GM12878 (cell line): Measurements from ENCODE around the gene SCGN. TPM values are rescaled to one million over a fixed set of nuclear protein-coding genes. Genes with fewer than 3 reads are reported as not detected.

Source experiments
- ATAC-seq: fragments of 200-7000 bp; cut with Tn5 transposase; 3 replicates; pipeline ENCODE4 v1.9.1; 2020; ENCODE audit warnings: mild to moderate bottlenecking, moderate library complexity
- BruUV-seq: library from RNA; stranded (reverse); fragments of 400-500 nt; replicated peaks from 2 replicates; lab custom pipeline; 2021; lab: Mats Ljungman, UMichigan
- CTCF ChIA-PET: fragments of 300-600 bp; sonication (Branson Sonifier 250); formaldehyde crosslinking; extraction: SDS; loops from one replicate; lab custom pipeline; 2021; ENCODE audit warnings: inconsistent platforms; lab: Yijun Ruan, JAX
- POLR2A ChIA-PET: fragments of 350-600 bp; formaldehyde crosslinking; extraction: SDS; loops from one replicate; lab custom pipeline; 2021; ENCODE audit warnings: inconsistent platforms; lab: Charles Lee
- RAD21 ChIA-PET: fragments of 300-600 bp; sonication (Branson Sonifier 250); formaldehyde crosslinking; loops from one replicate; lab custom pipeline; 2023; ENCODE audit warnings: antibody characterized with exemption; ENCODE audit not compliant: unreplicated experiment; lab: Charles Lee
- SMC1A ChIA-PET: fragments of 300-600 bp; sonication (Branson Sonifier 250); formaldehyde crosslinking; loops from one replicate; lab custom pipeline; 2023; ENCODE audit not compliant: unreplicated experiment, uncharacterized antibody; lab: Charles Lee
- DNase-seq: peaks from one replicate; pipeline ENCODE4 v3.0.0-alpha.2; 2011; ENCODE audit warnings: low read depth, low spot score
- FAIRE-seq: peaks from 3 replicates; lab custom pipeline; 2011; peaks lifted over from hg19 to GRCh38; lab: Jason Lieb, UNC
- H2AFZ ChIP-seq: 2 replicates; pipeline ENCODE4 v1.6.0; 2011; ENCODE audit warnings: low read depth, low read length, control low read depth; ENCODE audit not compliant: control insufficient read depth
- H3K27ac ChIP-seq: 2 replicates; pipeline ENCODE4 v1.5.1; 2011; ENCODE audit warnings: control low read depth; ENCODE audit not compliant: control insufficient read depth, insufficient read depth
- H3K27me3 ChIP-seq, 2 experiments: replicated peaks in 1 of 2; 2 replicates each; pipeline versions ENCODE4 v1.6.0 to v1.6.1; 2011; ENCODE audit warnings: low read length in 1 of 2; ENCODE audit not compliant: control insufficient read depth in 2 of 2, insufficient read depth in 2 of 2
- H3K36me3 ChIP-seq, 2 experiments: 2 replicates each; pipeline ENCODE4 v1.5.1; 2011; ENCODE audit warnings: low read length in 1 of 2; ENCODE audit not compliant: control insufficient read depth in 2 of 2, insufficient read depth in 2 of 2
- H3K4me1 ChIP-seq: 2 replicates; pipeline ENCODE4 v1.6.1; 2011; ENCODE audit warnings: mild to moderate bottlenecking, low read length, moderate library complexity, mixed read lengths; ENCODE audit not compliant: control insufficient read depth, insufficient read depth
- H3K4me2 ChIP-seq: 2 replicates; pipeline ENCODE4 v1.6.0; 2011; ENCODE audit warnings: control low read depth; ENCODE audit not compliant: control insufficient read depth, insufficient read depth
- H3K4me3 ChIP-seq: fragments of 200-600 bp; sonication (generic); 2 replicates; pipeline ENCODE4 v1.5.1; 2016
- H3K79me2 ChIP-seq: 2 replicates; pipeline ENCODE4 v1.6.0; 2011; ENCODE audit warnings: low read length; ENCODE audit not compliant: control insufficient read depth, insufficient read depth
- H3K9ac ChIP-seq: 2 replicates; pipeline ENCODE4 v1.8.0; 2011; ENCODE audit warnings: low read length, control low read depth, mixed read lengths; ENCODE audit not compliant: control insufficient read depth, insufficient read depth
- H3K9me3 ChIP-seq: replicated peaks from 3 replicates; pipeline ENCODE4 v1.5.1; 2011; ENCODE audit warnings: mild to moderate bottlenecking, low read length; ENCODE audit not compliant: control insufficient read depth, insufficient read depth
- H4K20me1 ChIP-seq: 2 replicates; pipeline ENCODE4 v1.6.0; 2011; ENCODE audit not compliant: control insufficient read depth, insufficient read depth
- CBX5 ChIP-seq: sonication (generic); IDR thresholded peaks from 2 replicates; pipeline ENCODE4 v1.6.1; 2016; ENCODE audit warnings: low read depth, moderate library complexity, mild to moderate bottlenecking, inconsistent platforms
- CEBPB ChIP-seq, 2 experiments: fragments of 150-350 bp in 1 of 2; IDR thresholded peaks; 2 replicates each; pipeline ENCODE4 v1.6.1; 2012 to 2014; ENCODE audit warnings: low read depth in 2 of 2, low read length in 2 of 2, borderline replicate concordance in 1 of 2, inconsistent platforms in 1 of 2
- EP300 ChIP-seq, 2 experiments: fragments of 150-350 bp in 1 of 2; IDR thresholded peaks; 2 replicates each; pipeline ENCODE4 v1.6.1; 2011 to 2012; ENCODE audit warnings: low read depth in 2 of 2, low read length in 2 of 2, borderline replicate concordance in 1 of 2, improper control_type of control experiment in 1 of 2, inconsistent platforms in 1 of 2; ENCODE audit not compliant: control insufficient read depth in 1 of 2
- SIX5 ChIP-seq: IDR thresholded peaks from 2 replicates; pipeline ENCODE4 v1.6.1; 2011; ENCODE audit warnings: mild to moderate bottlenecking, low read depth, low read length, moderate library complexity; ENCODE audit not compliant: severe bottlenecking
- SRF ChIP-seq, 2 experiments: IDR thresholded peaks; 2 replicates each; pipeline ENCODE4 v1.6.1; 2011; ENCODE audit warnings: low read depth in 2 of 2, low read length in 2 of 2, mild to moderate bottlenecking in 1 of 2, moderate library complexity in 1 of 2
- WGBS: methylation state at CpG from one replicate; pipeline ENCODE4 v1.1.6; 2016; ENCODE audit warnings: low lambda C conversion rate; ENCODE audit not compliant: insufficient replicate concordance, insufficient coverage; ENCODE audit errors: missing lambda C conversion rate; 5-methylcytosine and 5-hydroxymethylcytosine counted together
- in situ Hi-C: fragments of 300-500 bp; cut with MboI; formaldehyde crosslinking; loops from 9 replicates; pipeline ENCODE4 v1.14.3; 2018; ENCODE audit warnings: mixed read lengths
- intact Hi-C: fragments of 100-400 bp; cut with micrococcal nuclease; formaldehyde crosslinking; loops from one replicate; pipeline ENCODE4 v1.14.2; 2022; ENCODE audit not compliant: unreplicated experiment
- polyA plus RNA-seq, 11 experiments: library from polyadenylated mRNA; depleted of rRNA in 4 of 11; unstranded in 6 of 11; stranded (reverse) in 5 of 11; fragments of >200 nt; fragmentation: Nextera tagmentation in 4 of 11; fragmentation: Illumina TruSeq in 1 of 11; extraction: Ambion mirVana in 4 of 11; extraction: Trizol in 1 of 11; gene quantifications; 1 replicate in 1 of 11; 2 replicates in 10 of 11; pipeline versions ENCODE4 v1.2.1 to v1.2.3, GENCODE V29; 2011 to 2016; ENCODE audit warnings: inconsistent platforms in 2 of 11, missing spikeins in 2 of 11, low read depth in 1 of 11
- total RNA-seq, 4 experiments: library from RNA; depleted of rRNA in 3 of 4; stranded (reverse); fragments of >200 nt in 3 of 4; fragmentation: Illumina TruSeq in 1 of 4; extraction: Trizol in 1 of 4; gene quantifications; 2 replicates each; pipeline versions ENCODE4 v1.2.1 to v1.2.3, GENCODE V29; 2013 to 2021
- TF ChIP-seq, protein P1 (sequence below): IDR thresholded peaks from 2 replicates; pipeline ENCODE4 v1.6.1; 2011; ENCODE audit warnings: borderline replicate concordance, low read depth, mild to moderate bottlenecking, moderate library complexity, low read length; ENCODE audit not compliant: insufficient read depth, poor library complexity, severe bottlenecking
- TF ChIP-seq, protein P2 (sequence below): fragments of 450-650 bp; IDR thresholded peaks from 2 replicates; pipeline ENCODE4 v1.6.1; 2017; ENCODE audit warnings: mild to moderate bottlenecking, low read depth, inconsistent platforms; ENCODE audit not compliant: poor library complexity, severe bottlenecking
- TF ChIP-seq, protein P3 (sequence below): IDR thresholded peaks from 2 replicates; pipeline ENCODE4 v1.6.1; 2011; ENCODE audit warnings: low read depth, low read length, improper control_type of control experiment, borderline replicate concordance

Gene SCGN
- total and polyA plus RNA-seq, 10 of the 15 experiments (the other 5 are each of a cell fraction or from before 2014, with no cell fraction given), result not detected

GRCh38 chr6:25706314-25707014 lies 54.4 kb downstream of the SCGN start:
- FAIRE-seq (no peak), DNase-seq (no peak), ATAC-seq (no peak)
- no peaks in the 10 kb centered on the region; a peak in 1 of 4 replicates for H3K27me3 ChIP-seq
- CTCF ChIA-PET, result interaction anchor here (1.3 to 2.0 kb wide), 3 partner anchors 12 to 297 kb away, joined by 3 to 8 read pairs (median 6); no protein-coding TSS in a partner anchor
- no peaks in the 10 kb centered on the region for H3K9me3 ChIP-seq
- SMC1A ChIA-PET, result no interaction called here
- no peaks in the 10 kb centered on the region for H4K20me1 ChIP-seq
- in situ Hi-C loops, result no loop called here
- no peak for TF ChIP-seq CBX5
- no peak overlapping the region for H2AFZ ChIP-seq
- RAD21 ChIA-PET, result no interaction called here
- H3K36me3 ChIP-seq, result no peaks in the 10 kb centered on the region
- H3K79me2 ChIP-seq, result no peaks in the 10 kb centered on the region
- no TSS peak for BruUV-seq
- H3K9ac ChIP-seq, result no peak overlapping the region
- no peak overlapping the region for H3K4me3 ChIP-seq
- H3K4me1 ChIP-seq, result no peaks in the 10 kb centered on the region
- no peak overlapping the region for H3K27ac ChIP-seq
- no peak overlapping the region for H3K4me2 ChIP-seq
- POLR2A ChIA-PET, result no interaction called here
- intact Hi-C loops, result no loop called here
- 37% methylated on average over 6 of the region's 6 CpGs for WGBS

GRCh38 chr6:25709761-25710160 lies 57.7 kb downstream of the SCGN start:
- FAIRE-seq (no peak), ATAC-seq (no peak)

More at GRCh38 chr6:25709761-25710160, 57.7 kb downstream of the SCGN start:
- no TSS peak for BruUV-seq
- no peaks in the 10 kb centered on the region for H3K9me3 ChIP-seq
- H4K20me1 ChIP-seq, result no peaks in the 10 kb centered on the region
- H3K4me3 ChIP-seq, result no peak overlapping the region
- no peak overlapping the region for H3K9ac ChIP-seq
- SMC1A ChIA-PET, result no interaction called here
- POLR2A ChIA-PET, result no interaction called here
- no peak overlapping the region for H2AFZ ChIP-seq
- H3K4me1 ChIP-seq, result no peaks in the 10 kb centered on the region
- WGBS, result 70% methylated on average over 10 of the region's 10 CpGs
- TF ChIP-seq SIX5, result no peak
- TF ChIP-seq, protein P1, sequence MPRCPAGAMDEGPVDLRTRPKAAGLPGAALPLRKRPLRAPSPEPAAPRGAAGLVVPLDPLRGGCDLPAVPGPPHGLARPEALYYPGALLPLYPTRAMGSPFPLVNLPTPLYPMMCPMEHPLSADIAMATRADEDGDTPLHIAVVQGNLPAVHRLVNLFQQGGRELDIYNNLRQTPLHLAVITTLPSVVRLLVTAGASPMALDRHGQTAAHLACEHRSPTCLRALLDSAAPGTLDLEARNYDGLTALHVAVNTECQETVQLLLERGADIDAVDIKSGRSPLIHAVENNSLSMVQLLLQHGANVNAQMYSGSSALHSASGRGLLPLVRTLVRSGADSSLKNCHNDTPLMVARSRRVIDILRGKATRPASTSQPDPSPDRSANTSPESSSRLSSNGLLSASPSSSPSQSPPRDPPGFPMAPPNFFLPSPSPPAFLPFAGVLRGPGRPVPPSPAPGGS, result no peak
- TF ChIP-seq EP300 (IDR thresholded peaks at IDR 0.05; ENCODE audit: borderline replicate concordance in 1 of 2, control insufficient read depth in 1 of 2, low read depth in 2 of 2, low read length in 2 of 2), result no peak
- TF ChIP-seq, protein P2, sequence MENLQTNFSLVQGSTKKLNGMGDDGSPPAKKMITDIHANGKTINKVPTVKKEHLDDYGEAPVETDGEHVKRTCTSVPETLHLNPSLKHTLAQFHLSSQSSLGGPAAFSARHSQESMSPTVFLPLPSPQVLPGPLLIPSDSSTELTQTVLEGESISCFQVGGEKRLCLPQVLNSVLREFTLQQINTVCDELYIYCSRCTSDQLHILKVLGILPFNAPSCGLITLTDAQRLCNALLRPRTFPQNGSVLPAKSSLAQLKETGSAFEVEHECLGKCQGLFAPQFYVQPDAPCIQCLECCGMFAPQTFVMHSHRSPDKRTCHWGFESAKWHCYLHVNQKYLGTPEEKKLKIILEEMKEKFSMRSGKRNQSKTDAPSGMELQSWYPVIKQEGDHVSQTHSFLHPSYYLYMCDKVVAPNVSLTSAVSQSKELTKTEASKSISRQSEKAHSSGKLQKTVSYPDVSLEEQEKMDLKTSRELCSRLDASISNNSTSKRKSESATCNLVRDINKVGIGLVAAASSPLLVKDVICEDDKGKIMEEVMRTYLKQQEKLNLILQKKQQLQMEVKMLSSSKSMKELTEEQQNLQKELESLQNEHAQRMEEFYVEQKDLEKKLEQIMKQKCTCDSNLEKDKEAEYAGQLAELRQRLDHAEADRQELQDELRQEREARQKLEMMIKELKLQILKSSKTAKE, result no peak
- no peak for TF ChIP-seq SRF (IDR thresholded peaks at IDR 0.05; ENCODE audit: low read depth in 2 of 2, low read length in 2 of 2)
- TF ChIP-seq, protein P3, sequence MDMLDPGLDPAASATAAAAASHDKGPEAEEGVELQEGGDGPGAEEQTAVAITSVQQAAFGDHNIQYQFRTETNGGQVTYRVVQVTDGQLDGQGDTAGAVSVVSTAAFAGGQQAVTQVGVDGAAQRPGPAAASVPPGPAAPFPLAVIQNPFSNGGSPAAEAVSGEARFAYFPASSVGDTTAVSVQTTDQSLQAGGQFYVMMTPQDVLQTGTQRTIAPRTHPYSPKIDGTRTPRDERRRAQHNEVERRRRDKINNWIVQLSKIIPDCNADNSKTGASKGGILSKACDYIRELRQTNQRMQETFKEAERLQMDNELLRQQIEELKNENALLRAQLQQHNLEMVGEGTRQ, result no peak
- TF ChIP-seq CEBPB (IDR thresholded peaks at IDR 0.05; ENCODE audit: borderline replicate concordance in 1 of 2, low read depth in 2 of 2, low read length in 2 of 2), result no peak
- H3K27me3 ChIP-seq, result no peaks in the 10 kb centered on the region
- in situ Hi-C loops, result loop anchor here (10.0 kb wide), 1 partner anchor 485 kb away; no protein-coding TSS in a partner anchor
- H3K79me2 ChIP-seq, result no peaks in the 10 kb centered on the region
- CTCF ChIA-PET, result interaction anchor here (1.9 kb wide), 1 partner anchor 8 kb away, joined by 11 read pairs; no protein-coding TSS in a partner anchor
- H3K4me2 ChIP-seq, result no peak overlapping the region
- no peaks in the 10 kb centered on the region for H3K36me3 ChIP-seq
- DNase-seq, result no peak
- intact Hi-C loops, result no loop called here
- RAD21 ChIA-PET, result no interaction called here
- no peak overlapping the region for H3K27ac ChIP-seq
